Stimulated activated CD8-positive, alpha-beta memory T cell treated with anti-CD3 and anti-CD28 coated beads, Interleukin-2, amount 100 ng/mL, for 48 hours (primary cell): ENCODE measurements around the gene BPIFB1.

Experiments
- DNase-seq, 2 donors: peaks; one replicate each; pipeline ENCODE4 v3.0.0-alpha.2; 2020; ENCODE audit warnings: low read depth in 2 of 2

The BPIFB1 gene, protein sequence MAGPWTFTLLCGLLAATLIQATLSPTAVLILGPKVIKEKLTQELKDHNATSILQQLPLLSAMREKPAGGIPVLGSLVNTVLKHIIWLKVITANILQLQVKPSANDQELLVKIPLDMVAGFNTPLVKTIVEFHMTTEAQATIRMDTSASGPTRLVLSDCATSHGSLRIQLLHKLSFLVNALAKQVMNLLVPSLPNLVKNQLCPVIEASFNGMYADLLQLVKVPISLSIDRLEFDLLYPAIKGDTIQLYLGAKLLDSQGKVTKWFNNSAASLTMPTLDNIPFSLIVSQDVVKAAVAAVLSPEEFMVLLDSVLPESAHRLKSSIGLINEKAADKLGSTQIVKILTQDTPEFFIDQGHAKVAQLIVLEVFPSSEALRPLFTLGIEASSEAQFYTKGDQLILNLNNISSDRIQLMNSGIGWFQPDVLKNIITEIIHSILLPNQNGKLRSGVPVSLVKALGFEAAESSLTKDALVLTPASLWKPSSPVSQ

GRCh38 chr20:33282991-33283555 is at the start of gene BPIFB1:
Gene BPIFB1, plus strand, starts transcription at chr20:33283214. Its CDS starts 2,860 bp downstream, at chr20:33286074.
- DNase-seq = no peak

DNA sequence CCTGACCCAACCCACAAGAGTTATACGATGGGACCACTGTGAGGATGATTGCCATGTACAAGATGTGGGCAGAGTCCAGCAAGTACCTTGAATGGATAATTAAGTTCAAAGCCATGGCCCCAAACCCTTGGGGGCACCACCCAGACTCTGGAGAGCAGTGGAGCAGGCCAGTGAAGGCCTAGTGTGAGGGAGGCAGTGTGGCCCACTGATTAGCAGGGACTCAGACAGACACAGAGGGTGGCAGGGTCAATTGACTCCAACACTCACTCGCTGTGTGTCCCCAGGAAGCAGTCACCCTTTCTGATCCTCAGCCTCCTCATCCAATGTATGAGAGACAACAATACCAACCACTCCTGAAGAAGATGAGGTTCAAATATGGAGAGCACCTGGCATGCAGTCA is 49.0 kb upstream of the BPIFB1 start:
- no peak for DNase-seq

- no peak for DNase-seq
These were observed 47.3 kb upstream of the BPIFB1 start, which contains the start of gene BPIFA1 for GRCh38 chr20:33235696-33236095. Gene BPIFA1, plus strand, starts transcription at chr20:33235996. Its CDS starts 1,716 bp downstream, at chr20:33237712.

- no peak for DNase-seq
These were observed 46.7 kb upstream of the BPIFB1 start for GRCh38 chr20:33236351-33236750.

DNA sequence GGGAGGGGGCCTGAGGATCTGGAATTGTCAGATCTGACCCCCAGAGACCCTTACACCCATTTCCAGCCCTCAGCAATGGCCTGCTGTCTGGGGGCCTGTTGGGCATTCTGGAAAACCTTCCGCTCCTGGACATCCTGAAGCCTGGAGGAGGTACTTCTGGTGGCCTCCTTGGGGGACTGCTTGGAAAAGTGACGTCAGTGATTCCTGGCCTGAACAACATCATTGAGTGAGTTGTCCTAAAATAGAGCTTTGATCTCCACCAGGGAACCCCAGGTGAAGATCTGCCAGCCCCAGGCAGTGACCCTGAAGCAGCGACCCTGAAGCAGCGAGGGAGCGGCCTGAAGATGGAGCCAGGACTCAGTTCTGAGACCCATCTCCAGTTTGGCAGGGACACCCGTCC is 45.0 kb upstream of the BPIFB1 start:
- DNase-seq = no peak

DNA sequence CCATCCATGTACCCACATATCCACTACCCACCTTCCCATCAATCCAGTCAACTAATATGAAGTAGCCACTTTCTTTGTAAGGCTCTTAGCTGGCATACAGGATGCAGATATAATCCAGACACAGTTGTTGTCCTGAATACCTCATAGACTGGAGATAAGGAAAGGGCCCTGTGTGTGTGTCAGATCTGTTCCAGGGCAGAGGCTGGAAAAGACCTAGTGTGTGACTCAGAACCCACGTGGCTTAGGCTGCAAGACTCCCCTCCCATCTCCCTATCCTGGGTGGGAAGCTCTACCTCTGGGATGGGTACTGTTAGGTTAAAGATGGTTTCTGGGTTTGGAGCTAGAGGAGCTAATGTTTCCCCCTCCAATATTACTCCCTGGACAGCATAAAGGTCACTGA is 43.6 kb upstream of the BPIFB1 start:
- DNase-seq = no peak

DNA sequence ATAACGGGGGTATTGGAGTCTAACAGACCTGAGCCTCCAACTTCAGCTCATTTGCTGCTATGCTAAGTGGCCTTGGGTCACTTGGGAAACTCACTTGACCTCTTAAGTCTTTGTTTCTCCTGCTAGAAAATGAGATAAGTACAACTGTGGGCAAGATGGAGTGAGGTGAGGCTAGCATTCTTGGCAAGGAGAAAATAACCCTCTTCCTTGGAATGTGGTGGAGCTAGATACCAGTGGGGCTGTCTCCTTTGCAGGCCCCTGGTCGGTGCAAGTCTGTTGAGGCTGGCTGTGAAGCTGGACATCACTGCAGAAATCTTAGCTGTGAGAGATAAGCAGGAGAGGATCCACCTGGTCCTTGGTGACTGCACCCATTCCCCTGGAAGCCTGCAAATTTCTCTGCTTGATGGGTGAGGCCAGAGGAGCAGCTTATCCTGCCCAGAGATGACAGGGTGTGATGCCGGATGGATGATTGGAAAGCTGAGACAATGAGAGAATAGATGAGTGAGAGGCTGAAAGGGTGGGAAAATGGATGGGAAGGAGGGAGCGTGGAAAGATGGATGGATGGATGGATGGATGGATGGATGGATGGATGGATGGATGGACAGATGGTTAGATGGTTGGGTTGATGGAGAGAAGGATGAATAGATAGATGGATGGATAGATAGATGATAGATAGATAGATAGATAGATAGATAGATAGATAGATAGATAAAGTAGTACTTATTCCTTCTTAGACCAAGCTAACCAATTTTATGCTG is 42.9 kb upstream of the BPIFB1 start:
- DNase-seq = no peak

- DNase-seq = no peak
These were observed 42.1 kb upstream of the BPIFB1 start for GRCh38 chr20:33240923-33241322.

GRCh38 chr20:33242319-33243100 is 40.5 kb upstream of the BPIFB1 start:
- DNase-seq = no peak

GRCh38 chr20:33246077-33246476 is 36.9 kb upstream of the BPIFB1 start:
- DNase-seq = no peak

GRCh38 chr20:33249456-33249855 is 33.6 kb upstream of the BPIFB1 start:
- DNase-seq = no peak

- DNase-seq = no peak
These were observed 32.3 kb upstream of the BPIFB1 start for GRCh38 chr20:33250666-33251065.

DNA sequence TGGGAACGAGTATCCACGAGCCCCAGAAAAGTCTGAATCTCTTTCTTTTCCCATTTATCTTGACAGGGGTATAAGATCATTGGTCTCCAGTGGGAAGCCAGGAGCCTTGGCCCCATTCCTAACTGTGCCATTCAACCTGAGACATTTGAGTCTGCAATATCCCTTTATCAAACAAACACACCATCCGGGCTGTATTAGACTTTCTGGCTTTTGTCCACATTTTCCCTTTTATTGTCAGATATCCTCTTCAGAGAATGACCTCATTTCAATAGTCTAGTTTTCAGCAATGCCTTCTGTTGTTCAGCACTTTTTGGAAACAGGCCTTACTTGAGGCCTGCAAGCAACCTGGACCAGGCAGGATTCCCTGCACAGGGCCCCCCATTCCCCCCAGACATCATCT is 31.5 kb upstream of the BPIFB1 start:
- no peak for DNase-seq

DNA sequence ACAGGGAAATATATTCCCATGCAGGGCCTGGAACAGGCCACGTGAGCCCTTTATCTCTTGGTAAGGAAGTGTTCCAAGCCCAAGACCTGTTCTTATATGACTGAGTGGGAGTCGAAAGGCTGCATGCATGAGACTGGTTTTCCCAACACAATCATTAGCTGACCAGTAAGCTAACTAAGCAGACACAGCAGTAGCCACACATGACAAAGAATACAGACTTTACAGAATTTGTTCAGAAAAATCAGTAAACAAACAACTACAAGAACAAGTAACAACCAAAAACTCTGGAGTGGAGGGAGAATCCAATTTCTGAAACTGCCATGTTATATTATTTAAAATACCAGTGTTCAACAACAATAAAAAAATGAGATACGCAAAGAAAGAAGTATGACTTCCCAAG is 30.6 kb upstream of the BPIFB1 start:
- DNase-seq = no peak

GRCh38 chr20:33255005-33255404 is 28.0 kb upstream of the BPIFB1 start:
- no peak for DNase-seq

- DNase-seq = no peak
These were observed 25.8 kb upstream of the BPIFB1 start for GRCh38 chr20:33257237-33257636.

DNA sequence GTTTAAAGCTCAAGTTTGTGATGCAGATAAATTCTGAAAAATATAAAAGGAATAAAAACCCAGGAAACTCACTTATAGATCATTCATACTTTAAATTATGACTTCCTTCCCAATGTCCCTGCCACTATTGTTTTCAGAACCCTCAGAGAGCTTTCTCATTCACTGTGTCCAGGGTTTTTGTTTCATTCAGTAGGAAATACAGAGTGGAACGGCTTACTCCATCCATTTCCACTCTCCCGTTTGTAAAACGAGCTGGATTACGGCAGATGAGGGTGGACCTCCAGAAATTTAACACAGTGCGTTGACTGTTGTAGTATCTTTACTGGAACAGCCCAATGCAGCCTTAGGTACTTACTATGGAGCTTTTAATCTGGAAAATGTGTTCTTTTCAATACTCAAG is 23.6 kb upstream of the BPIFB1 start:
- DNase-seq = no peak

DNA sequence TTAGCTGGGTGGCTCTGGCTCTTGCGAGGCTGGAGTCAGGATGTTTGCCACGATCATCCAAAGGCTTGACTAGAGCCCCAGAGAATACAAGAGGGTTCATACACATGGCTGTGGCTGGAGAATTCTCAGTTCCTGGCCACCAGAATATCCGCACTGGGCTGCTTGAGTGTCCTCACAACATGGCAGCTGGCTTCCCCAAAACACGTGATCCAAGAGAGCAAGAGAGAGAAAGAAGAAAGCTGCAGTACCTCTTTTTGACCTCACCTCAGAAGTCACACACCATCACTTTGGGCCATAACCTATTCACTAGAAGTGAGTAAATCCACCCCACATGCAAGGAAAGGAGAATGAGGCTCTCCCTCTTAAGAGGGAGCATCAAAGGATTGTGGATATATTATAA is 21.5 kb upstream of the BPIFB1 start:
- no peak for DNase-seq

DNA sequence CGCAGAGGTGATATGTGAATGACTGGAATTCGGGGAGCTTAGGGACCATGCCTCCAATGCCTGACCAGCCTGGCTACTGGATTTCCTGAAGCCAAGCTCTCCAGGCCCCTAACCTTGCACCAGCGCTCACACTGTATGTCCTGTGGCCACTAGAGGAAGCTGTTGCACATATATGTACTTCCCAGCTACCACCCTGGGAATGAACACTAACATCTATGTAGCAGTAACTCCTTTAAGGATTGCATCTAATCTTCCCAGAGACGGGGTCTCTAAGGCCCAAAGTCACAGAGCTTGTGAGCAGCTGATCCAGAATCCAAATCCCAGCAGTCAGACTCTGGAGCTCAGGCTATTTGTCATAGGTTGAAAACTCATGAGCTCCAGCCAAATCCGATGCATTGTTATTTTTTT is 20.4 kb upstream of the BPIFB1 start:
- no peak for DNase-seq

- DNase-seq = no peak
These were observed 19.2 kb upstream of the BPIFB1 start for GRCh38 chr20:33263784-33264183.

- no peak for DNase-seq
These were observed 15.3 kb upstream of the BPIFB1 start for GRCh38 chr20:33267701-33268100.
